WTC11 (cell line): ENCODE measurements around the gene YIF1B.

Experiments used
- CBFB ChIP-seq: sonication (generic); formaldehyde crosslinking; IDR thresholded peaks from 2 replicates; pipeline ENCODE4 v1.8.1; 2022; ENCODE audit warnings: mild to moderate bottlenecking, low read depth, missing genetic modification reagents
- CTCF ChIP-seq: fragments of 200-600 bp; IDR thresholded peaks from 2 replicates; pipeline ENCODE4 v1.8.0; 2022; ENCODE audit warnings: antibody characterized with exemption
- ESRRA ChIP-seq: sonication (generic); formaldehyde crosslinking; IDR thresholded peaks from 2 replicates; pipeline ENCODE4 v1.8.1; 2022; ENCODE audit warnings: mild to moderate bottlenecking, missing genetic modification reagents, borderline replicate concordance
- FOXK1 ChIP-seq: sonication (generic); formaldehyde crosslinking; IDR thresholded peaks from 2 replicates; pipeline ENCODE4 v1.8.0; 2022; ENCODE audit warnings: mild to moderate bottlenecking, moderate library complexity, missing genetic modification reagents
- GABPB1 ChIP-seq: sonication (generic); formaldehyde crosslinking; IDR thresholded peaks from 2 replicates; pipeline ENCODE4 v1.8.1; 2023; ENCODE audit warnings: mild to moderate bottlenecking, missing genetic modification reagents
- NFE2L1 ChIP-seq: sonication (generic); formaldehyde crosslinking; IDR thresholded peaks from 2 replicates; pipeline ENCODE4 v1.8.1; 2023; ENCODE audit warnings: missing genetic modification reagents
- NFYB ChIP-seq: sonication (generic); formaldehyde crosslinking; conservative IDR thresholded peaks from 2 replicates; pipeline ENCODE4 v1.8.0; 2022; ENCODE audit warnings: low read depth, missing genetic modification reagents
- TF ChIP-seq, protein P1 (sequence below): sonication (generic); formaldehyde crosslinking; IDR thresholded peaks from 2 replicates; pipeline ENCODE4 v1.8.1; 2023; ENCODE audit warnings: mild to moderate bottlenecking, missing genetic modification reagents, moderate library complexity
- TF ChIP-seq, protein P2 (sequence below): sonication (generic); formaldehyde crosslinking; IDR thresholded peaks from 2 replicates; pipeline ENCODE4 v1.8.0; 2022; ENCODE audit warnings: mild to moderate bottlenecking, missing genetic modification reagents
- TF ChIP-seq, protein P3 (sequence below): sonication (generic); formaldehyde crosslinking; IDR thresholded peaks from 2 replicates; pipeline ENCODE4 v1.8.0; 2023; ENCODE audit warnings: missing genetic modification reagents

GRCh38 chr19:38267761-38268483 is 47.8 kb downstream of the YIF1B start:
- TF ChIP-seq CTCF (no peak), NFE2L1 (no peak), NFYB (CRISPR knock-in tag) (no peak), CBFB (no peak), FOXK1 (CRISPR knock-in tag) (no peak), GABPB1 (CRISPR knock-in tag) (no peak), ESRRA (CRISPR knock-in tag) (no peak)
- TF ChIP-seq, protein P1, sequence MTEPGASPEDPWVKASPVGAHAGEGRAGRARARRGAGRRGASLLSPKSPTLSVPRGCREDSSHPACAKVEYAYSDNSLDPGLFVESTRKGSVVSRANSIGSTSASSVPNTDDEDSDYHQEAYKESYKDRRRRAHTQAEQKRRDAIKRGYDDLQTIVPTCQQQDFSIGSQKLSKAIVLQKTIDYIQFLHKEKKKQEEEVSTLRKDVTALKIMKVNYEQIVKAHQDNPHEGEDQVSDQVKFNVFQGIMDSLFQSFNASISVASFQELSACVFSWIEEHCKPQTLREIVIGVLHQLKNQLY (CRISPR knock-in tag), result no peak
- TF ChIP-seq, protein P2, sequence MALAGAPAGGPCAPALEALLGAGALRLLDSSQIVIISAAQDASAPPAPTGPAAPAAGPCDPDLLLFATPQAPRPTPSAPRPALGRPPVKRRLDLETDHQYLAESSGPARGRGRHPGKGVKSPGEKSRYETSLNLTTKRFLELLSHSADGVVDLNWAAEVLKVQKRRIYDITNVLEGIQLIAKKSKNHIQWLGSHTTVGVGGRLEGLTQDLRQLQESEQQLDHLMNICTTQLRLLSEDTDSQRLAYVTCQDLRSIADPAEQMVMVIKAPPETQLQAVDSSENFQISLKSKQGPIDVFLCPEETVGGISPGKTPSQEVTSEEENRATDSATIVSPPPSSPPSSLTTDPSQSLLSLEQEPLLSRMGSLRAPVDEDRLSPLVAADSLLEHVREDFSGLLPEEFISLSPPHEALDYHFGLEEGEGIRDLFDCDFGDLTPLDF, result no peak
- TF ChIP-seq, protein P3, sequence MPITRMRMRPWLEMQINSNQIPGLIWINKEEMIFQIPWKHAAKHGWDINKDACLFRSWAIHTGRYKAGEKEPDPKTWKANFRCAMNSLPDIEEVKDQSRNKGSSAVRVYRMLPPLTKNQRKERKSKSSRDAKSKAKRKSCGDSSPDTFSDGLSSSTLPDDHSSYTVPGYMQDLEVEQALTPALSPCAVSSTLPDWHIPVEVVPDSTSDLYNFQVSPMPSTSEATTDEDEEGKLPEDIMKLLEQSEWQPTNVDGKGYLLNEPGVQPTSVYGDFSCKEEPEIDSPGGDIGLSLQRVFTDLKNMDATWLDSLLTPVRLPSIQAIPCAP (CRISPR knock-in tag), result no peak
